Measurements from ENCODE around the gene PALS2.

PALS2 gene

DNA sequence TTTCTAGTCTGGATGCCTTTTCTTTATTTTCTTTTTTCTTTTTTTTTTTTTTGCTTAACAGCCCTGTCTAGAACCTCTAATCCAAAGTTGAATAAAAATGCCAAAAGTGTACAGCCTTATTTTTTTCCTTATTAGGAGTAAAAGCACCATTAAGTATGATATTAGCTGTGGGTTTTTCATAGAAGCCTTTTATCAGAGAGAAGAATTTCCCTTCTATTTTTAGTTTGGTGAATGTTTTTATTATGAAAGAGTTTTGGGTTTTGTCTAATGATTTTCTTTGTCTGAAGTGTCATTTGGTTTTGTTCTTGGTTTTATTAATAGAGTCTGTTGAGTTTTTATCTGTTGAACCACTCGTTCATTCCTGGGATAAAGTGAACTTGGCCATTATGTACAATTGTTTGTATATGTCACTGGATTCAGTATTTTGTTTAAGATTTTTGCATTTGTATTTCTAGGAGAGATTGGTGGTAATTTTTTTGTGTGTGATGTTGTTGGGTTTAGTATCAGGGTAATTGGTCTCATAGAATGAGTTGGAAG lies 49.5 kb downstream of the PALS2 start:
- H3K4me3 ChIP-seq (ENCODE audit: low read length): no peak overlapping the region
- DNase-seq (ENCODE audit: low read depth): no peak
- TF ChIP-seq, protein P1, sequence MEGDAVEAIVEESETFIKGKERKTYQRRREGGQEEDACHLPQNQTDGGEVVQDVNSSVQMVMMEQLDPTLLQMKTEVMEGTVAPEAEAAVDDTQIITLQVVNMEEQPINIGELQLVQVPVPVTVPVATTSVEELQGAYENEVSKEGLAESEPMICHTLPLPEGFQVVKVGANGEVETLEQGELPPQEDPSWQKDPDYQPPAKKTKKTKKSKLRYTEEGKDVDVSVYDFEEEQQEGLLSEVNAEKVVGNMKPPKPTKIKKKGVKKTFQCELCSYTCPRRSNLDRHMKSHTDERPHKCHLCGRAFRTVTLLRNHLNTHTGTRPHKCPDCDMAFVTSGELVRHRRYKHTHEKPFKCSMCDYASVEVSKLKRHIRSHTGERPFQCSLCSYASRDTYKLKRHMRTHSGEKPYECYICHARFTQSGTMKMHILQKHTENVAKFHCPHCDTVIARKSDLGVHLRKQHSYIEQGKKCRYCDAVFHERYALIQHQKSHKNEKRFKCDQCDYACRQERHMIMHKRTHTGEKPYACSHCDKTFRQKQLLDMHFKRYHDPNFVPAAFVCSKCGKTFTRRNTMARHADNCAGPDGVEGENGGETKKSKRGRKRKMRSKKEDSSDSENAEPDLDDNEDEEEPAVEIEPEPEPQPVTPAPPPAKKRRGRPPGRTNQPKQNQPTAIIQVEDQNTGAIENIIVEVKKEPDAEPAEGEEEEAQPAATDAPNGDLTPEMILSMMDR (IDR thresholded peaks at IDR 0.05; ENCODE audit: insufficient read depth, low read depth, low read length, missing control alignments): no peak

All from epithelial cell of esophagus (primary cell).